Measurements from ENCODE around the gene PAM.

Gene PAM

GRCh38 chr5:102718819-102719218 lies 36.3 kb upstream of the PAM start:
- TF ChIP-seq BACH2 (CRISPR knock-in tag; IDR thresholded peaks at IDR 0.05; ENCODE audit: borderline replicate concordance), result no peak
- TF ChIP-seq GLIS3 (CRISPR knock-in tag; IDR thresholded peaks at IDR 0.05), result no peak
- no peak for TF ChIP-seq ZFP30 (CRISPR knock-in tag; IDR thresholded peaks at IDR 0.05)
- TF ChIP-seq RARB (CRISPR knock-in tag; IDR thresholded peaks at IDR 0.05), result no peak
- TF ChIP-seq PATZ1 (CRISPR knock-in tag; IDR thresholded peaks at IDR 0.05; ENCODE audit: borderline replicate concordance), result no peak
- TF ChIP-seq CREB5 (CRISPR knock-in tag; IDR thresholded peaks at IDR 0.05; ENCODE audit: low read depth), result no peak
- no peak for TF ChIP-seq ZNF8 (CRISPR knock-in tag; IDR thresholded peaks at IDR 0.05)
- TF ChIP-seq ISL1 (CRISPR knock-in tag; IDR thresholded peaks at IDR 0.05), result no peak
- no peak for TF ChIP-seq ARNTL (CRISPR knock-in tag; IDR thresholded peaks at IDR 0.05; ENCODE audit: borderline replicate concordance, low read depth)
- TF ChIP-seq TOX (CRISPR knock-in tag; IDR thresholded peaks at IDR 0.05; ENCODE audit: borderline replicate concordance), result no peak
- TF ChIP-seq OSR1 (CRISPR knock-in tag; IDR thresholded peaks at IDR 0.05), result no peak
- TF ChIP-seq ZC3H10 (CRISPR knock-in tag; IDR thresholded peaks at IDR 0.05), result no peak
- no peak for TF ChIP-seq TSHZ2 (CRISPR knock-in tag; IDR thresholded peaks at IDR 0.05)
- TF ChIP-seq ZNF70 (CRISPR knock-in tag; IDR thresholded peaks at IDR 0.05), result no peak
- no peak for TF ChIP-seq ESRRG (CRISPR knock-in tag; IDR thresholded peaks at IDR 0.05)
- no peak for TF ChIP-seq PPARA (CRISPR knock-in tag; IDR thresholded peaks at IDR 0.05; ENCODE audit: borderline replicate concordance)
- no peak for ATAC-seq

GRCh38 chr5:102719886-102720285 lies 35.2 kb upstream of the PAM start:
- no peak for TF ChIP-seq BACH2 (CRISPR knock-in tag; IDR thresholded peaks at IDR 0.05; ENCODE audit: borderline replicate concordance)
- no peak for TF ChIP-seq ESRRG (CRISPR knock-in tag; IDR thresholded peaks at IDR 0.05)
- no peak for TF ChIP-seq ZFP30 (CRISPR knock-in tag; IDR thresholded peaks at IDR 0.05)
- no peak for TF ChIP-seq PPARA (CRISPR knock-in tag; IDR thresholded peaks at IDR 0.05; ENCODE audit: borderline replicate concordance)
- TF ChIP-seq CSDC2 (CRISPR knock-in tag; IDR thresholded peaks at IDR 0.05), result no peak
- no peak for TF ChIP-seq ZNF70 (CRISPR knock-in tag; IDR thresholded peaks at IDR 0.05)
- no peak for TF ChIP-seq CSRNP3 (CRISPR knock-in tag; IDR thresholded peaks at IDR 0.05)
- no peak for TF ChIP-seq ZNF8 (CRISPR knock-in tag; IDR thresholded peaks at IDR 0.05)
- no peak for TF ChIP-seq POU6F1 (CRISPR knock-in tag; IDR thresholded peaks at IDR 0.05; ENCODE audit: borderline replicate concordance, low read depth)
- TF ChIP-seq GLIS3 (CRISPR knock-in tag; IDR thresholded peaks at IDR 0.05), result no peak
- TF ChIP-seq TCF4 (CRISPR knock-in tag; IDR thresholded peaks at IDR 0.05; ENCODE audit: borderline replicate concordance), result no peak
- no peak for TF ChIP-seq ZFP3 (CRISPR knock-in tag; IDR thresholded peaks at IDR 0.05)
- no peak for TF ChIP-seq TOX (CRISPR knock-in tag; IDR thresholded peaks at IDR 0.05; ENCODE audit: borderline replicate concordance)
- no peak for TF ChIP-seq ZNF565 (CRISPR knock-in tag; conservative IDR thresholded peaks at IDR 0.05; ENCODE audit: low read depth)
- ATAC-seq, result no peak

GRCh38 chr5:102720969-102721368 lies 34.1 kb upstream of the PAM start:
- no peak for ATAC-seq
- no peak for TF ChIP-seq ZNF8 (CRISPR knock-in tag; IDR thresholded peaks at IDR 0.05)
- TF ChIP-seq TCF4 (CRISPR knock-in tag; IDR thresholded peaks at IDR 0.05; ENCODE audit: borderline replicate concordance), result no peak
- no peak for TF ChIP-seq CREB5 (CRISPR knock-in tag; IDR thresholded peaks at IDR 0.05; ENCODE audit: low read depth)
- no peak for TF ChIP-seq PATZ1 (CRISPR knock-in tag; IDR thresholded peaks at IDR 0.05; ENCODE audit: borderline replicate concordance)
- no peak for TF ChIP-seq TOX (CRISPR knock-in tag; IDR thresholded peaks at IDR 0.05; ENCODE audit: borderline replicate concordance)
- no peak for TF ChIP-seq RARB (CRISPR knock-in tag; IDR thresholded peaks at IDR 0.05)
- TF ChIP-seq ZFP3 (CRISPR knock-in tag; IDR thresholded peaks at IDR 0.05), result no peak
- TF ChIP-seq OSR1 (CRISPR knock-in tag; IDR thresholded peaks at IDR 0.05), result no peak

Measured in SK-N-SH treated with all-trans-retinoic acid at 6 μM for 48 hours (cell line).